Endothelial cell of umbilical vein (primary cell): ENCODE measurements around the gene PPP6R1. TPM values are rescaled to one million over a fixed set of nuclear protein-coding genes. Genes with fewer than 3 reads are reported as not detected.
A peak's percentile ranks its signal among the peaks of the same experiment; 100 is the strongest.

ENCODE experiments used
- BruUV-seq: library from RNA; stranded (reverse); fragments of 400-500 nt; replicated peaks from 2 replicates; lab custom pipeline; 2021; lab: Mats Ljungman, UMichigan
- CTCF ChIA-PET: fragments of 300-600, 350-600 bp; sonication (Branson Sonifier 250); formaldehyde crosslinking; loops from one replicate; lab custom pipeline; 2021; ENCODE audit warnings: antibody characterized with exemption, inconsistent platforms; lab: Charles Lee
- POLR2A ChIA-PET: fragments of 300-600, 350-600 bp; sonication (Branson Sonifier 250); formaldehyde crosslinking; loops from one replicate; lab custom pipeline; 2021; ENCODE audit warnings: antibody characterized with exemption, inconsistent platforms; lab: Charles Lee
- DNase-seq: peaks from one replicate; pipeline ENCODE4 v3.0.0-alpha.2; 2011; ENCODE audit warnings: low read depth, low spot score
- FAIRE-seq: peaks from 2 replicates; lab custom pipeline; 2011; peaks lifted over from hg19 to GRCh38; lab: Jason Lieb, UNC
- H2AFZ ChIP-seq: 2 replicates; pipeline ENCODE4 v1.6.0; 2012; ENCODE audit warnings: low read depth, low read length, control low read depth, inconsistent platforms
- H3K27ac ChIP-seq: 2 replicates; pipeline ENCODE4 v1.5.1; 2011; ENCODE audit warnings: low read depth, mild to moderate bottlenecking, control low read depth, low read length, moderate library complexity; ENCODE audit not compliant: insufficient read depth
- H3K27me3 ChIP-seq, 2 experiments: 2 replicates each; pipeline versions ENCODE4 v1.6.0 to v1.6.1; 2011; ENCODE audit warnings: low read length in 2 of 2, mixed read lengths in 1 of 2; ENCODE audit not compliant: control insufficient read depth in 2 of 2, insufficient read depth in 2 of 2
- H3K36me3 ChIP-seq, 2 experiments: 2 replicates in 1 of 2; 3 replicates in 1 of 2; pipeline ENCODE4 v1.5.1; 2011; ENCODE audit warnings: low read length in 2 of 2, mild to moderate bottlenecking in 1 of 2, moderate library complexity in 1 of 2; ENCODE audit not compliant: control insufficient read depth in 2 of 2, insufficient read depth in 2 of 2; ENCODE audit errors: extremely low read depth in 1 of 2
- H3K4me1 ChIP-seq: 3 replicates; pipeline ENCODE4 v1.5.1; 2011; ENCODE audit warnings: mild to moderate bottlenecking, low read length; ENCODE audit not compliant: control insufficient read depth, insufficient read depth; ENCODE audit errors: extremely low read depth
- H3K4me2 ChIP-seq: 2 replicates; pipeline ENCODE4 v1.6.1; 2011; ENCODE audit warnings: low read length, control low read depth, mixed read lengths; ENCODE audit not compliant: insufficient read depth
- H3K4me3 ChIP-seq, 3 experiments: fragments of 200-600 bp in 1 of 3; sonication (generic), shearing (Covaris generic) in 1 of 3; replicated peaks in 1 of 3; 2 replicates each; pipeline ENCODE4 v1.5.1; 2011 to 2016; ENCODE audit warnings: control low read depth in 3 of 3, low read length in 3 of 3, mild to moderate bottlenecking in 2 of 3, inconsistent platforms in 1 of 3, low read depth in 1 of 3, moderate library complexity in 1 of 3; ENCODE audit not compliant: insufficient read depth in 1 of 3
- H3K79me2 ChIP-seq: 2 replicates; pipeline ENCODE4 v1.6.0; 2012; ENCODE audit warnings: low read length, inconsistent platforms; ENCODE audit not compliant: control insufficient read depth, insufficient read depth
- H3K9ac ChIP-seq: replicated peaks from 2 replicates; pipeline ENCODE3; 2011; ENCODE audit warnings: low read length, control low read depth; ENCODE audit not compliant: insufficient read depth; ENCODE audit errors: extremely low read depth
- H3K9me1 ChIP-seq: replicated peaks from 3 replicates; pipeline ENCODE4 v1.6.0; 2011; ENCODE audit warnings: mild to moderate bottlenecking, low read length; ENCODE audit not compliant: control insufficient read depth, insufficient read depth; ENCODE audit errors: extremely low read depth
- H3K9me3 ChIP-seq: replicated peaks from 2 replicates; pipeline ENCODE4 v1.5.1; 2012; ENCODE audit warnings: low read length, inconsistent platforms; ENCODE audit not compliant: control insufficient read depth, insufficient read depth
- H4K20me1 ChIP-seq: replicated peaks from 2 replicates; pipeline ENCODE3; 2011; ENCODE audit warnings: mild to moderate bottlenecking, low read length; ENCODE audit not compliant: control insufficient read depth, insufficient read depth; ENCODE audit errors: extremely low read depth
- CTCF ChIP-seq, 2 donors: IDR thresholded peaks; 1 replicate in 1 of 2; 2 replicates in 1 of 2; pipeline ENCODE4 v1.5.1; 2011; ENCODE audit warnings: low read length in 2 of 2, mild to moderate bottlenecking in 2 of 2, moderate library complexity in 2 of 2, control low read depth in 1 of 2, inconsistent platforms in 1 of 2, low read depth in 1 of 2; ENCODE audit not compliant: insufficient read depth in 1 of 2; ENCODE audit errors: extremely low read depth in 1 of 2
- MYC ChIP-seq: IDR thresholded peaks from one replicate; pipeline ENCODE4 v1.6.1; 2011; ENCODE audit warnings: mild to moderate bottlenecking, low read depth, low read length
- POLR2AphosphoS5 ChIP-seq: IDR thresholded peaks from 2 replicates; pipeline ENCODE4 v1.6.1; 2012; ENCODE audit warnings: low read depth, mild to moderate bottlenecking, control low read depth, low read length, moderate library complexity; ENCODE audit not compliant: insufficient read depth
- dilution Hi-C: fragments of 300-500 bp; cut with MboI; formaldehyde crosslinking; loops from one replicate; pipeline ENCODE4 v1.15.0; 2019; ENCODE audit warnings: low sequenced_read_pairs; ENCODE audit not compliant: extremely low pct_ligation_motif_present
- intact Hi-C: fragments of 100-400 bp; cut with micrococcal nuclease; formaldehyde crosslinking; loops from one replicate; pipeline ENCODE4 v1.10.0; 2022
- polyA plus RNA-seq, 4 experiments: library from polyadenylated mRNA; depleted of rRNA in 3 of 4; stranded (reverse) in 3 of 4; unstranded in 1 of 4; fragments of >200 nt; gene quantifications; 2 replicates each; pipeline versions ENCODE4 v1.2.1 to v1.2.3, GENCODE V29; 2011 to 2012; ENCODE audit warnings: missing spikeins in 1 of 4
- total RNA-seq: library from RNA; stranded (reverse); gene quantifications from 2 replicates; pipeline ENCODE4 v1.2.3, GENCODE V29; 2021

Gene PPP6R1
- total and polyA plus RNA-seq, 2 donors (not counting 3 experiments of a cell fraction or from before 2014, with no cell fraction given) = 35.7 to 71.8 TPM

GRCh38 chr19:55301459-55302317 is 42.9 kb upstream of the PPP6R1 start:
- TF ChIP-seq MYC = no peak
- no peak for TF ChIP-seq POLR2AphosphoS5
- peak; percentile 89 to 95 for TF ChIP-seq CTCF (IDR thresholded peaks at IDR 0.05; ENCODE audit: extremely low read depth in 1 of 2, insufficient read depth in 1 of 2, low read depth in 1 of 2, low read length in 2 of 2)
- ChIA-PET POLR2A (interaction anchor here (1.3 kb wide), 1 partner anchor 106 kb away, joined by 4 read pairs; the partner anchor contains the start of gene UBE2S), CTCF (interaction anchor here (0.6 to 3.8 kb wide), 35 partner anchors 9 to 203 kb away, joined by 3 to 51 read pairs (median 5); partner anchors contain the start of genes HSPBP1, IL11, KMT5C and NAT14)
- intact Hi-C loops = loop anchor here (1.0 to 5.0 kb wide), 6 partner anchors 38 to 202 kb away; partner anchors contain the start of genes KMT5C and RPL28
- no TSS peak for BruUV-seq
- peaks cover 0 to 3% of the 10 kb centered on the region in 2 experiments for H3K27me3 ChIP-seq
- peak overlapping the region; percentile 52 for H3K4me2 ChIP-seq
- no peaks in the 10 kb centered on the region for H3K9me3 ChIP-seq
- H3K27ac ChIP-seq = no peak overlapping the region
- FAIRE-seq (peak; percentile 89), DNase-seq (peak; percentile 81)
- H2AFZ ChIP-seq = peak overlapping the region; percentile 98
- no peaks in the 10 kb centered on the region for H3K36me3 ChIP-seq
- H3K9me1 ChIP-seq = no peaks in the 10 kb centered on the region
- no peaks in the 10 kb centered on the region for H3K79me2 ChIP-seq
- H4K20me1 ChIP-seq = no peaks in the 10 kb centered on the region
- dilution Hi-C loops = no loop called here
- H3K4me1 ChIP-seq = no peaks in the 10 kb centered on the region
- H3K4me3 ChIP-seq = peak overlapping the region in 2 of 3 experiments; percentile 26 to 28
- H3K9ac ChIP-seq = peak overlapping the region; percentile 23
